CD4-positive, CD25-positive, alpha-beta regulatory T cell (primary cell): ENCODE results near the gene BBS9. TPM values are rescaled to one million over a fixed set of nuclear protein-coding genes. Genes with fewer than 3 reads are reported as not detected.

Experiments
- ATAC-seq, 2 donors: fragments of 150-1000 bp; cut with Tn5 transposase; one replicate each; pipeline ENCODE4 v1.10.0; 2021; ENCODE audit warnings: low read depth in 2 of 2, moderate number of reproducible peaks in 2 of 2, moderate library complexity in 1 of 2
- DNase-seq, 3 donors: peaks; one replicate each; pipeline versions ENCODE4 v3.0.0 to v3.0.0-alpha.2; 2012 to 2022; ENCODE audit warnings: mixed read lengths in 1 of 3
- H3K27ac ChIP-seq: one replicate; pipeline ENCODE4 v1.7.0; 2013; ENCODE audit warnings: mild to moderate bottlenecking, low read length; ENCODE audit not compliant: insufficient read depth, poor library complexity, severe bottlenecking
- H3K27me3 ChIP-seq: one replicate; pipeline ENCODE4 v1.7.0; 2013; ENCODE audit warnings: low read length; ENCODE audit not compliant: control insufficient read depth, insufficient read depth
- H3K36me3 ChIP-seq: one replicate; pipeline ENCODE4 v1.7.0; 2013; ENCODE audit warnings: mild to moderate bottlenecking, low read length, moderate library complexity; ENCODE audit not compliant: control insufficient read depth, insufficient read depth
- H3K4me1 ChIP-seq: 2 replicates; pipeline ENCODE4 v1.7.0; 2013; ENCODE audit warnings: mild to moderate bottlenecking, low read length; ENCODE audit not compliant: insufficient read depth, control insufficient read depth, poor library complexity, severe bottlenecking
- H3K4me3 ChIP-seq: one replicate; pipeline ENCODE4 v1.7.0; 2013; ENCODE audit warnings: low read depth, mild to moderate bottlenecking, low read length, moderate library complexity
- H3K9me3 ChIP-seq, 2 experiments: 1 replicate in 1 of 2; 2 replicates in 1 of 2; pipeline ENCODE4 v1.7.0; 2013; ENCODE audit warnings: low read length in 2 of 2, mild to moderate bottlenecking in 1 of 2, moderate library complexity in 1 of 2; ENCODE audit not compliant: control insufficient read depth in 2 of 2
- H3K27ac Mint-ChIP-seq, 3 donors: one replicate each; pipeline ENCODE4 v1.8.0; 2020 to 2022; ENCODE audit warnings: mild to moderate bottlenecking in 3 of 3, mixed read lengths in 3 of 3, moderate library complexity in 2 of 3
- H3K27me3 Mint-ChIP-seq: one replicate; pipeline ENCODE4 v1.8.0; 2022; ENCODE audit warnings: mild to moderate bottlenecking, mixed read lengths
- H3K36me3 Mint-ChIP-seq: one replicate; pipeline ENCODE4 v1.8.0; 2020; ENCODE audit warnings: mixed read lengths
- H3K4me1 Mint-ChIP-seq, 4 donors: one replicate each; pipeline ENCODE4 v1.8.0; 2020 to 2022; ENCODE audit warnings: mixed read lengths in 4 of 4, mild to moderate bottlenecking in 1 of 4
- H3K4me3 Mint-ChIP-seq, 4 donors: one replicate each; pipeline ENCODE4 v1.8.0; 2020 to 2022; ENCODE audit warnings: mild to moderate bottlenecking in 4 of 4, mixed read lengths in 4 of 4, moderate library complexity in 3 of 4
- H3K9me3 Mint-ChIP-seq, 7 donors: one replicate each; pipeline ENCODE4 v1.8.0; 2020 to 2022; ENCODE audit warnings: mixed read lengths in 7 of 7, mild to moderate bottlenecking in 3 of 7, moderate library complexity in 2 of 7
- polyA plus RNA-seq, 4 donors: library from polyadenylated mRNA; unstranded; fragments of 300-500 nt; fragmentation: Illumina TruSeq; gene quantifications; one replicate each; pipeline ENCODE4 v1.2.3, GENCODE V29; 2021
- total RNA-seq: library from RNA; stranded (reverse); gene quantifications from one replicate; pipeline ENCODE4 v1.2.3, GENCODE V29; 2022

BBS9 gene
- total and polyA plus RNA-seq, 5 donors from 2014 or later, result 8.1 to 18.7 (median 13.2) TPM

GRCh38 chr7:33485747-33486493 lies 356.6 kb downstream of the BBS9 start:
- Mint-ChIP-seq H3K9me3 (peaks cover 0 to 3% (median 1%) of the 10 kb centered on the region in 7 donors), H3K36me3 (peaks cover 7% of the 10 kb centered on the region), H3K4me1 (no peaks in the 10 kb centered on the region), H3K27ac (no peak overlapping the region), H3K27me3 (no peaks in the 10 kb centered on the region), H3K4me3 (no peak overlapping the region)
- H3K4me1 ChIP-seq, result no peaks in the 10 kb centered on the region
- ATAC-seq, result no peak
- no peaks in the 10 kb centered on the region for H3K9me3 ChIP-seq
- H3K4me3 ChIP-seq, result no peak overlapping the region
- H3K27me3 ChIP-seq, result no peaks in the 10 kb centered on the region
- DNase-seq, result no peak
- H3K27ac ChIP-seq, result no peak overlapping the region
- H3K36me3 ChIP-seq, result no peaks in the 10 kb centered on the region

DNA sequence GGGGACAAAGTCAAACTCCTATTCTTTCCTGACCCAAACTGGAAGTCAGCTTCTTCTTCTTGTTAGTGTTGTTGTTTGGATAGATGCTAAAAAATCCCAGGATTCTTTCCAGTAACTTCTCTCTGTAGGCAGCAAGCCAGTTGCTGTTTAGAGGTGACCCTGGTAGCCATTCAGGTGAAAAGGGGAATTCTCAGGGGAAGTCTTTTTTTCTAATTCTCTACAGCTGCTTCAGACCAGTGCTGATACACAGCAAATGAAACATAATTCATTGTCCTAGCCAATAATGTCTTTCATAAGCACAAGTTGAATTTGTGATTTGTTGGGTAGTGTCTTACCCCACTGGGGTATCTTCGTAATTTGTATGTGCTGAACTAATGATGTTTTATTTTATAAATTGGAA lies 357.3 kb downstream of the BBS9 start:
- Mint-ChIP-seq H3K4me1 (no peaks in the 10 kb centered on the region), H3K4me3 (no peak overlapping the region), H3K27me3 (no peaks in the 10 kb centered on the region), H3K36me3 (peaks cover 7% of the 10 kb centered on the region), H3K27ac (no peak overlapping the region), H3K9me3 (peaks cover 0 to 3% (median under 1%) of the 10 kb centered on the region in 7 donors)
- Histone ChIP-seq H3K36me3 (no peaks in the 10 kb centered on the region), H3K4me3 (no peak overlapping the region), H3K27ac (no peak overlapping the region), H3K4me1 (no peaks in the 10 kb centered on the region), H3K27me3 (no peaks in the 10 kb centered on the region), H3K9me3 (no peaks in the 10 kb centered on the region)
- ATAC-seq (no peak), DNase-seq (no peak)

- H3K27me3 Mint-ChIP-seq, result no peaks in the 10 kb centered on the region
Observed at GRCh38 chr7:33487998-33488682, 358.8 kb downstream of the BBS9 start.

GRCh38 chr7:33494474-33494873 lies 365.1 kb downstream of the BBS9 start:
- no peaks in the 10 kb centered on the region for H3K36me3 ChIP-seq
- H3K9me3 ChIP-seq, result no peaks in the 10 kb centered on the region
- no peaks in the 10 kb centered on the region for H3K4me1 Mint-ChIP-seq
- no peak overlapping the region for H3K27ac ChIP-seq
- no peak overlapping the region for H3K27ac Mint-ChIP-seq
- no peaks in the 10 kb centered on the region for H3K27me3 Mint-ChIP-seq
- ATAC-seq (no peak), DNase-seq (no peak)
- H3K4me1 ChIP-seq, result no peaks in the 10 kb centered on the region
- H3K27me3 ChIP-seq, result no peaks in the 10 kb centered on the region
- H3K4me3 ChIP-seq, result no peak overlapping the region
- no peak overlapping the region for H3K4me3 Mint-ChIP-seq
- H3K36me3 Mint-ChIP-seq, result peaks cover 3% of the 10 kb centered on the region
- H3K9me3 Mint-ChIP-seq, result no peaks in the 10 kb centered on the region

More at GRCh38 chr7:33487998-33488682, 358.8 kb downstream of the BBS9 start:
- Mint-ChIP-seq H3K4me1 (no peaks in the 10 kb centered on the region), H3K9me3 (peaks cover 0 to 3% (median 0%) of the 10 kb centered on the region in 7 donors), H3K27ac (no peak overlapping the region), H3K36me3 (peaks cover 10% of the 10 kb centered on the region), H3K4me3 (no peak overlapping the region)
- Histone ChIP-seq H3K9me3 (no peaks in the 10 kb centered on the region), H3K4me1 (no peaks in the 10 kb centered on the region), H3K27me3 (no peaks in the 10 kb centered on the region), H3K27ac (no peak overlapping the region), H3K4me3 (no peak overlapping the region), H3K36me3 (no peaks in the 10 kb centered on the region)
- no peak for ATAC-seq
- DNase-seq, result no peak

GRCh38 chr7:33495207-33495606 lies 365.8 kb downstream of the BBS9 start:
- H3K4me1 Mint-ChIP-seq, result no peaks in the 10 kb centered on the region
- Histone ChIP-seq H3K9me3 (no peaks in the 10 kb centered on the region), H3K4me3 (no peak overlapping the region), H3K27me3 (no peaks in the 10 kb centered on the region), H3K27ac (no peak overlapping the region), H3K4me1 (no peaks in the 10 kb centered on the region), H3K36me3 (no peaks in the 10 kb centered on the region)
- H3K4me3 Mint-ChIP-seq, result no peak overlapping the region
- DNase-seq, result no peak
- H3K36me3 Mint-ChIP-seq, result peaks cover 3% of the 10 kb centered on the region
- H3K27me3 Mint-ChIP-seq, result no peaks in the 10 kb centered on the region
- H3K27ac Mint-ChIP-seq, result no peak overlapping the region
- H3K9me3 Mint-ChIP-seq, result no peaks in the 10 kb centered on the region
- ATAC-seq, result no peak

DNA sequence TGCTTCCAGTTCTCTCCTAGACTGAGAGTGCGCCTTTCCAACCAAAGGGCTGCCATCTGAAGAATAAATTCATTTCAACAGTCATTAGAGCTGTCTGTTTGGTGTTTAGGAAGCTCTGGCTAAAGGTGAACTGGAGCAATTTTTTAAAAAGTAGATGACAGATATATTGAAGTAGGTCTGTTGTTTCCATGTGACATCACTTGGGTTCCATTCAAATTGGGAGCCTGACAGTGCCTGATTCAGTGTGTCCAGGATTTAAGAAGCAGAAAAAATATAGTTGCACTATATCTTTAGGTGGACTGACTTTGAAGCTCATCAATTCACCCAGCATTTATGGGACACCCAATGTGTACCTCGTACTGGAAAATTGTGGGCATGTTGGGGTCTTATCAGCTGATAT lies 367.7 kb downstream of the BBS9 start:
- no peak overlapping the region for H3K27ac Mint-ChIP-seq
- no peaks in the 10 kb centered on the region for H3K4me1 Mint-ChIP-seq
- no peaks in the 10 kb centered on the region for H3K9me3 Mint-ChIP-seq
- H3K9me3 ChIP-seq, result no peaks in the 10 kb centered on the region
- H3K4me3 Mint-ChIP-seq, result no peak overlapping the region
- no peak for DNase-seq
- H3K36me3 Mint-ChIP-seq, result peaks cover 3% of the 10 kb centered on the region
- no peaks in the 10 kb centered on the region for H3K27me3 ChIP-seq
- H3K27ac ChIP-seq, result no peak overlapping the region
- no peaks in the 10 kb centered on the region for H3K36me3 ChIP-seq
- no peak for ATAC-seq
- no peaks in the 10 kb centered on the region for H3K27me3 Mint-ChIP-seq
- no peaks in the 10 kb centered on the region for H3K4me1 ChIP-seq
- H3K4me3 ChIP-seq, result no peak overlapping the region

GRCh38 chr7:33500703-33501701 lies 371.6 kb downstream of the BBS9 start:
- no peak for ATAC-seq
- H3K4me3 Mint-ChIP-seq, result no peak overlapping the region
- no peaks in the 10 kb centered on the region for H3K9me3 Mint-ChIP-seq
- Histone ChIP-seq H3K27ac (no peak overlapping the region), H3K9me3 (no peaks in the 10 kb centered on the region), H3K36me3 (no peaks in the 10 kb centered on the region), H3K4me1 (no peaks in the 10 kb centered on the region), H3K4me3 (no peak overlapping the region), H3K27me3 (no peaks in the 10 kb centered on the region)
- H3K27me3 Mint-ChIP-seq, result no peaks in the 10 kb centered on the region
- peaks cover 11% of the 10 kb centered on the region for H3K36me3 Mint-ChIP-seq
- DNase-seq, result no peak
- H3K27ac Mint-ChIP-seq, result no peak overlapping the region
- H3K4me1 Mint-ChIP-seq, result no peaks in the 10 kb centered on the region
